Posterior vena cava (tissue), 2 donors: ENCODE data around the gene FAM98C. TPM values are rescaled to one million over a fixed set of nuclear protein-coding genes. Genes with fewer than 3 reads are reported as not detected.
A peak's percentile ranks its signal among the peaks of the same experiment; 100 is the strongest.
"Not testable (repeated sequence)": the region's sequence is repeated elsewhere in the genome, so short reads cannot be mapped to it uniquely, and the experiment has no call there.

ENCODE experiments used
- DNase-seq: peaks from one replicate; pipeline ENCODE4 v3.0.0-alpha.2; 2020; ENCODE audit warnings: low spot score
- intact Hi-C, 2 donors: fragments of 100-400 bp; cut with DNase I; formaldehyde crosslinking; loops; one replicate each; pipeline versions ENCODE4 v1.14.1 to v1.14.2; 2022 to 2023
- total RNA-seq, 2 donors: library from RNA; stranded (reverse); fragmentation: NEBNext Ultra II Directional; extraction: Animal tissue kit (Norgen Biotek cat#: 25700); gene quantifications; one replicate each; pipeline ENCODE4 v1.2.1, GENCODE V29; 2021
- donor health status: DM: yes; HTN: yes; CAD: no.
- donor health status: DM: yes; HTN: yes; CAD: no.

Gene FAM98C
- total RNA-seq, 2 donors from 2014 or later: 9.6 to 10.7 TPM

DNA sequence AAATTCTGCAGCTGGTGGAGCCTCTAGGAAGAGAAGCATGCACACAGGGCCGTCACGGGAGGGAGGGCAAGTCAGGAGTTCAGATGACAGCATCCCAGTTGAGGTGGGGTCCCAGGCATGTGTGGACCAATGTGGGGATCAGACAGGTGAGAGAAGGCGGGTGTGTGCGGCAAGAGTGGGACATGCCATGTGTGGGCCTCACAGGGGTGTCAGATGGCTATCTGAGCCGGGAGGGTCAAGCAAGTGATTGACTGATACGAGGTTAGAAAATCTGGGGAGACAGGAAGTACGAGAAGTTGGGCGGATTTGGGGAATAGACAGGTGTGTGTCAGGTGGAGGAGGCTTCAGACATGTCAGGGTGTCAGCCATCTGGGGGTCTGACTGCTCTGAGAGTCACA is 14.3 kb downstream of the FAM98C start:
- intact Hi-C loops: no loop called here
- no peak for DNase-seq

DNA sequence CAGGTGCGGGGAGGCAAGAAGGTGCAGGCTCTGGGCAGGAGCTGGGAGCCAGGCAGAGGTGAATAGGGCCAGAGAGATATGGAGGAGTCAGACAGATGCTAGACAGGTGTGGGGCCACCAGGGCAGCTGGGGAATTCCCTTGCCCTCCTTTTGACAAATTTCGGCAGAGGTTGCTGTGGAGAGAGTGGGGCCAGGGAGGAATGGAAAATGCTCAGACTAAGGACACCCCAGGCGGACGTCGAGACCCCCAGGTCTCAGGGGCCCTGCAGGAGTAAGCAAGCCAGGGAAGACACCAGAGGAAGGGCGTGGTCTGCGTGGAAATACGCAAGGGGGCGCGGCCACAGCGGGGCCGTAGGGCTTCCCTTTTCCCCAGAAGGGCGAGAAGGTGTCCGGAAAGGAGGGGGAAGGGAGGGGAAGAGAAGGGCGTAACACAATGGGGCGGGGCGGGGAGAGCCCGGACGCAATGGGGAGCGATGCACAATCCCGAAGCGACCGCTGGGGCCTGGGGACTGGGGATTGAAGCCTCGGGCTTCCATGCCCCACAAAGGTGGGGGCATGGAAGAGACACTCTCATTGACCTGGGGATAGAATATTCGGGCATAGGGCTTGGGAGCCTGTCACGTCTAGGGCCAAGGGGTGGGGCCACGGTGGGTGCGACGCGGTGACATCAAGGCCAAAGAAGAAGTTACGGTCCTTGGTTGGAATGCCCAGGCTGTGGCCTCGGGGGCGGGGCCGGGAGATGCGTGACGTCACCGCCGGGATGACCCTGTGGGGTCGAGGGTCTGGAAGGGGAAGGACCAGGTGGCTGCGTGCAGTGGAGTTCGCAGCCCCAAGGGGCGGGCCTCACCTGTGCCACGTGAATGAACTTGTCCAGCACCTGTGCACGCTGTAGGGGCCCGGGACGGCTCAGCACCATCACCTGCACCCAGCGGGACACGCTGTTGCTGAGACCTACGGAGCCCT is 14.9 kb downstream of the FAM98C start:
- DNase-seq: peak; percentile 94
- intact Hi-C loops: no loop called here

DNA sequence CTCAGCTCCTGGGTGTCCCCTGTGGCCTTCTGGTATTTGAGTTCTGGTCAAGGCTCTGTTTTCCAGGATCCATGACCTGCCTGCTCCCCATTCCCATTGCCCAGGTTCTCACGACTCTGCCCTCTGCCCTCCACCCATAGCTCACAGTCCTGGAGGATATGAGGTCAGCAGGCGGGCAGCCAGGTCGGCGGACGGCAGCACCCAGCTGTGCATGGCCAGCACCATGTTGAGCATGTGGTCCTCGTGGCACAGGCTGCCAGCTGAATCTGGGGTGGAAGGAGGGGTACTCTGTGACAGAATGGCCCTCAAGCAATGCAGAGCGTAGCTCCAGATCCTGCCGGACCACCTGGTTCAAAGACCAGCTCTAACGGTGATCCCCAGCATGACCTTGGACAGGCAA is 18.0 kb downstream of the FAM98C start:
- intact Hi-C loops: no loop called here

GRCh38 chr19:38421856-38422255 is 19.0 kb downstream of the FAM98C start:
- DNase-seq: no peak
- intact Hi-C loops: no loop called here

More for the DNA sequence above, 18.0 kb downstream of the FAM98C start:
- DNase-seq: no peak

GRCh38 chr19:38422438-38422837 is 19.5 kb downstream of the FAM98C start:
- intact Hi-C loops: no loop called here
- DNase-seq: no peak

- no peak for DNase-seq
- intact Hi-C loops: no loop called here
Observed at GRCh38 chr19:38424272-38424671, 21.4 kb downstream of the FAM98C start.

DNA sequence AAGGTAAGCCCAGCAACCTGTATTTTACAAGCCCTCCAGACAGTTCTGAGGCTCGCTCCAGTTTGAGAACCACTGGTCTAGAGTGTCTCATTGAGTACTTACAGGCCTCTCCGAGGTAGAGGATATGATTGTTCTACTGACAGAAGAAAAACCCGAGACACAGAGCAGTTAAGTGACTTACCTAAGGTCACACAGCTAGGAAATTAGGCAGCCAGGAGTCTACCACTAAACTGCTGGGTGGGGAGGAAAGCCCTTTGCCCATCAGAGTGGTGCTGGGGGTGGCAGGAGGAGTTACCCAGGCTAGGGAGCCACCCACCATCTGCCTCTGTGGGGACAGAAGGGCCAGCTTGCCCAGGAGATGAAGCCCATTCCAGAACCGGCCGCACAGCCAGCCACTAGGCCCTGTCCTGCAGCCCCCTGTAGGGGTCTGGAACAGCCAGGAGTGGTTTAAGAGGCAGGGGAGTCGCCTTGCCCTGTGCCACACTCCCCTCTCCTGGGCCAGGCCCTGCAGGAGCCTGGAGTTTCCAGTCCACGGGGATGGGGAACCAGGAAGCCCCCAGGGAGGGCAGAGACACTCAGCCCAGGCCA is 22.4 kb downstream of the FAM98C start:
- no peak for DNase-seq
- intact Hi-C loops: no loop called here

GRCh38 chr19:38425810-38426466 is 23.0 kb downstream of the FAM98C start, which contains the start of gene RASGRP4:
Gene RASGRP4 (minus strand): TSS chr19:38426219. CDS start chr19:38426091, 128 bp downstream.
- peak; percentile 82 for DNase-seq
- intact Hi-C loops: no loop called here

- intact Hi-C loops, DNase-seq: not testable (repeated sequence)
Observed at GRCh38 chr19:38427035-38427677, 24.3 kb downstream of the FAM98C start.

DNA sequence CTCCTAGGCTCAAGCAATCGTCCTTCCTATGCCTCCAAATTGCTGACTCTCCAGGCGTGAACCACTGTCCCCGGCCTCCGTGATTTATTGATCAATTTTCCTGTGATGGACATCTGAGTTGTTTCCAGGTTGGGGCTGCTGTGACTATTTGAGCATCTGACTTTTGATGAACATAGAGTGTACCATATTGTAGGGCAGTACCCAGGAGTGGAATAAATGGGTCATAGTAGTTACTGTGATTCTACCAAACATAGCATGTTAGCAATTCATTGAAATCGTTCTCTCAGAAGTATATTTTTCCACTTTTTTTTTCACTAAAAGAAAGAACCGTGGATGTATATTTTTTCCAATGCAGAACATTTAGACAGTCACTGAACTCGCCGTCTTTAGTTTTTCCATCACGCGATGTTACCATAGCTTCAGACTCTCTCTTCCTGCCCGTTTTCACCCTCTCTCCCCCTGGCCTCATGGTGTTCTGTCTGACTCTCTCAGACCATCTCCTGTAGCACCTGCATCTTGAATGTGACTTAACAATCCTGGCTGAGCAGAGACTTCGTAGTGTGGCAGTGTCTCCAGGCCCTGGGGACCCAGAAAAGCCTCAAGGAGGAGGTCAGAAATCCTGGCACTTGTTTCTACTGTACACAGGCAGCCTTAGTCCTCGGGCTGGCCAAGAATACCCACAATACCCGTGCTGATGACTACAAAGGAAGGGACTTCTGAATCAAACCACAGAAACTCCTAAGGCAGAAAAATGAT is 26.3 kb downstream of the FAM98C start:
- intact Hi-C loops: no loop called here
- DNase-seq: no peak

GRCh38 chr19:38429811-38430156 is 26.9 kb downstream of the FAM98C start:
- intact Hi-C loops: no loop called here

DNA sequence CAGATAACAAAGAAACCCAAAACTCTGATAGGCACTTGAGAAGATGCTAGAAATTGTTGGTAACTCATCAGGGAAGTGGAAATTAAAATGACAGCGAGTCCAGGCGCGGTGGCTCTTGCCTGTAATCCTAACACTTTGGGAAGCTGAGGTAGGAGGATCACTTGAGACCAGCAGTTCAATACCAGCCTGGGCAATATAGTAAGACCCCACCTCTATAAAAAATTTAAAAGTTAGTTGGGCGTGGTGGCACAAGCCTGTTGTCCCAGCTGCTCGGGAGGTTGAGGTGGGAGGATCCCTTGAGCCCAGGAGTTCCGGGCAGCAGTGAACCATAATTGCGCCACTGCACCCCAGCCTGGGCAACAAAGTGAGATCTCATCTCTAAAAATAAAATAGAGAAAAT is 28.0 kb downstream of the FAM98C start:
- DNase-seq: no peak
- intact Hi-C loops: no loop called here

More at GRCh38 chr19:38429811-38430156, 26.9 kb downstream of the FAM98C start:
- no peak for DNase-seq

DNA sequence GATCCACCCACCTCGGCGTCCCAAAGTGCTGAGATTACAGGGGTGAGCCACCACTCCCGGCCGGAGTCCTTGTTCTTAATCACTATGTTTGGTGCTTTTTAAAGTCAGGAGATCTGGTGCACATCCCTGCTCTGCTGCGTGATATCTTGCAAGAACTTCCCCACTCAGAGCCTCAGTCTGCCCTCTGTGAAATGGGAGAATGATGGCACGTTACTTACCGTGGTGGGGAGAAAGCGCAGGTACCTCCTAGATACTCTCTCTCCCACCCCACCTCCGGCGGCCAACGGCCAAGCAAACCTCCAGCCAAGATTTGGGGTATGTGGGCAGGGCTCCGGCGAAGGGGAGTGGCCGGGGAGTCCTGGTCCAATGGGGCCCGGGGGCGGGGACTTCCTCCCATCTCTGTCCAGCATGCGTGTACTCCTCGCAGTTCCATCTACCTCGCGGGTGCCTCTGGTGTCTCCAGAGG is 30.4 kb downstream of the FAM98C start, which contains the start of gene RYR1:
Gene RYR1, plus strand, starts transcription at position 424 of the 466 bp plus-strand sequence. CDS start 139 bp downstream, outside the sequence.
- intact Hi-C loops: no loop called here
- peak; percentile 88 for DNase-seq

- no peak for DNase-seq
- intact Hi-C loops: no loop called here
Observed at GRCh38 chr19:38434549-38435051, 31.7 kb downstream of the FAM98C start.

DNA sequence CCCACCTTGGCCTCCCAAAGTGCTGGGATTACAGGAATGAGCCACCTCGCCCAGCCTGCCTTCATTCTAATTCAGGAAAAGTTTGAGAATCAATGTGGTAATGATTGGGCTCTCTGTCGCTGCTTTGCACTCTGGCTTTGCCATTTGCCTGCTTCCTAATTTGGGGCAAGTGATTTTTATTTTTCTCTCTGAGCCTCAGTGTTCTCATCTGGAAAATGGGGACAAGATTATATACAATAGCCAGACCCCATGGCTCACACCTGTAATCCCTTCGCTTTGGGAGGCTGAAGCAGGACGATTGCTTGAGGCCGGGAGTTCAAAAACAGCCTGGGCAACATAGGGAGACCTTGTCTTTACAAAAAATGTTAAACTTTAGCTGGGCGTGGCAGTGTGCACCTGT is 34.4 kb downstream of the FAM98C start:
- intact Hi-C loops: no loop called here
- no peak for DNase-seq

- DNase-seq: no peak
- intact Hi-C loops: no loop called here
Observed at GRCh38 chr19:38437917-38438316, 35.0 kb downstream of the FAM98C start.

GRCh38 chr19:38440592-38440991 is 37.7 kb downstream of the FAM98C start:
- no peak for DNase-seq
- intact Hi-C loops: no loop called here

DNA sequence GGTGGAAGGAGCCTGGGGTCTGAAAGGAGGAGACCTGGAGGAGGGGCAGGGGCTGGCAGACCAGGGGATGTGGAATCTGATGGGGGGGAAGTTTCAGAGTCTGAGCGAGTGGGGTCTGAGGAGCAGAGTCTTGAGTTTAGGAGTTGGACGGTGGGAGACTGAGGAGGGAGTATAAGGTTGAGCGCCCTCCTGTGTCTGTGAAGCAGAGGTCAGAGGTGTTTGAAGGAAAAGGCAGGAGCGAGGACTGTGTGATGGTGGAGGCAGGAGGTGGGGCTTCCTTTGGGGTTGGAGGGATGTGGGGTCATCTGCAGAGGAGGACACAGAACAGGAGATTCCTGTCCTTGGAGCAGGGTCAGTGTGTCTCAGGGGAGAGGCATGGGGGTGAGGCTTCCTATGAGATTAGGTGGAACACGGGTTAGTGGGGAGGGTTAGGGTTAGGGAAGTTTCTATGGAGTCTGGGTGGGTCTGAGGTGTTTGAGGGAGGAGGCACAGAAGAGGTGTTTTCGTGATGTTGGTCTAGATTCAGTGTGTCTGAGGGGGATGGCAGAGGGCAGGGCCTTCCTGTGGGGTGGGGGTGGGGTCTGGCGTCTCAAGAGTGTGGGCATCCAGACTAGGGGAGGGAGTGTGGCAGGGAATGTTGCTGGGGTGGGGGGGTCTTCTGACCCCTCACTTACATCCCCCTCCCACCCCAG is 38.9 kb downstream of the FAM98C start:
- intact Hi-C loops: no loop called here
- no peak for DNase-seq
